Measurements from ENCODE around the gene KRT85.

KRT85 gene

GRCh38 chr12:52341066-52341580, 26.2 kb downstream of the KRT85 start:
- H3K79me2 ChIP-seq (ENCODE audit: low read length) = no peaks in the 10 kb centered on the region
- H3K9me3 ChIP-seq (replicated peaks; ENCODE audit: insufficient read depth, low read length) = no peaks in the 10 kb centered on the region
- H3K4me3 ChIP-seq (ENCODE audit: low read length) = no peak overlapping the region
- H3K27me3 ChIP-seq (replicated peaks; ENCODE audit: insufficient read depth, low read length) = peaks cover 12% of the 10 kb centered on the region
- no peaks in the 10 kb centered on the region for H3K36me3 ChIP-seq (replicated peaks; ENCODE audit: insufficient read depth, low read length)
- DNase-seq = no peak
- no peaks in the 10 kb centered on the region for H4K20me1 ChIP-seq (ENCODE audit: insufficient read depth, low read length)
- no peaks in the 10 kb centered on the region for H3K4me1 ChIP-seq (ENCODE audit: low read length)
- no peak overlapping the region for H3K27ac ChIP-seq (ENCODE audit: low read length)
- H3K4me2 ChIP-seq (ENCODE audit: low read depth, low read length) = no peak overlapping the region
- no peaks in the 10 kb centered on the region for H3F3A ChIP-seq (ENCODE audit: insufficient read depth, low read length)
- H2AFZ ChIP-seq (ENCODE audit: low read length) = no peak overlapping the region
- H3K9ac ChIP-seq (ENCODE audit: low read length) = no peak overlapping the region
- TF ChIP-seq EZH2phosphoT487 (IDR thresholded peaks at IDR 0.05; ENCODE audit: low read length) = no peak
- H3K9me2 ChIP-seq (replicated peaks; ENCODE audit: insufficient read depth, low read length) = no peaks in the 10 kb centered on the region

- 0 out of 2 replicates have a peak, but pooled peaks cover 3% of the 10 kb centered on the region for H3K27me3 ChIP-seq (replicated peaks; ENCODE audit: insufficient read depth, low read length)
- H3K9me3 ChIP-seq (replicated peaks; ENCODE audit: insufficient read depth, low read length) = no peaks in the 10 kb centered on the region
- no peak overlapping the region for H3K27ac ChIP-seq (ENCODE audit: low read length)
- TF ChIP-seq EZH2phosphoT487 (IDR thresholded peaks at IDR 0.05; ENCODE audit: low read length) = no peak
- TF ChIP-seq EZH2 (optimal IDR thresholded peaks at IDR 0.05; ENCODE audit: low read depth, low read length) = no peak
- TF ChIP-seq CTCF (IDR thresholded peaks at IDR 0.05; ENCODE audit: low read length) = no peak
- H2AFZ ChIP-seq (ENCODE audit: low read length) = no peak overlapping the region
- H3K9me2 ChIP-seq (replicated peaks; ENCODE audit: insufficient read depth, low read length) = no peaks in the 10 kb centered on the region
- H3K4me2 ChIP-seq (ENCODE audit: low read depth, low read length) = no peak overlapping the region
- no peaks in the 10 kb centered on the region for H3K4me1 ChIP-seq (ENCODE audit: low read length)
- H3K79me2 ChIP-seq (ENCODE audit: low read length) = no peaks in the 10 kb centered on the region
- no peak for DNase-seq
- H3K4me3 ChIP-seq (ENCODE audit: low read length) = no peak overlapping the region
- H3F3A ChIP-seq (ENCODE audit: insufficient read depth, low read length) = no peaks in the 10 kb centered on the region
- H4K20me1 ChIP-seq (ENCODE audit: insufficient read depth, low read length) = no peaks in the 10 kb centered on the region
- H3K36me3 ChIP-seq (replicated peaks; ENCODE audit: insufficient read depth, low read length) = no peaks in the 10 kb centered on the region
- H3K9ac ChIP-seq (ENCODE audit: low read length) = no peak overlapping the region
Measured at GRCh38 chr12:52338241-52338960, 28.9 kb downstream of the KRT85 start.

GRCh38 chr12:52337054-52337453, 30.2 kb downstream of the KRT85 start:
- H3F3A ChIP-seq (ENCODE audit: insufficient read depth, low read length) = no peaks in the 10 kb centered on the region
- no peaks in the 10 kb centered on the region for H3K9me3 ChIP-seq (replicated peaks; ENCODE audit: insufficient read depth, low read length)
- H3K9ac ChIP-seq (ENCODE audit: low read length) = no peak overlapping the region
- no peaks in the 10 kb centered on the region for H3K79me2 ChIP-seq (ENCODE audit: low read length)
- no peak overlapping the region for H3K4me3 ChIP-seq (ENCODE audit: low read length)
- 0 out of 2 replicates have a peak, but pooled peaks cover 3% of the 10 kb centered on the region for H3K27me3 ChIP-seq (replicated peaks; ENCODE audit: insufficient read depth, low read length)
- H3K4me2 ChIP-seq (ENCODE audit: low read depth, low read length) = no peak overlapping the region
- H3K9me2 ChIP-seq (replicated peaks; ENCODE audit: insufficient read depth, low read length) = no peaks in the 10 kb centered on the region
- no peaks in the 10 kb centered on the region for H4K20me1 ChIP-seq (ENCODE audit: insufficient read depth, low read length)
- H3K4me1 ChIP-seq (ENCODE audit: low read length) = no peaks in the 10 kb centered on the region
- H3K27ac ChIP-seq (ENCODE audit: low read length) = no peak overlapping the region
- no peak for TF ChIP-seq CTCF (IDR thresholded peaks at IDR 0.05; ENCODE audit: low read length)
- no peak for TF ChIP-seq EZH2phosphoT487 (IDR thresholded peaks at IDR 0.05; ENCODE audit: low read length)
- no peak for TF ChIP-seq EZH2 (optimal IDR thresholded peaks at IDR 0.05; ENCODE audit: low read depth, low read length)
- no peak for DNase-seq
- no peak overlapping the region for H2AFZ ChIP-seq (ENCODE audit: low read length)
- H3K36me3 ChIP-seq (replicated peaks; ENCODE audit: insufficient read depth, low read length) = no peaks in the 10 kb centered on the region

GRCh38 chr12:52336641-52337040, 30.6 kb downstream of the KRT85 start:
- H3K4me3 ChIP-seq (ENCODE audit: low read length) = no peak overlapping the region
- H4K20me1 ChIP-seq (ENCODE audit: insufficient read depth, low read length) = no peaks in the 10 kb centered on the region
- no peaks in the 10 kb centered on the region for H3K9me3 ChIP-seq (replicated peaks; ENCODE audit: insufficient read depth, low read length)
- no peaks in the 10 kb centered on the region for H3K9me2 ChIP-seq (replicated peaks; ENCODE audit: insufficient read depth, low read length)
- H3K27me3 ChIP-seq (replicated peaks; ENCODE audit: insufficient read depth, low read length) = 0 out of 2 replicates have a peak, but pooled peaks cover 3% of the 10 kb centered on the region
- H3F3A ChIP-seq (ENCODE audit: insufficient read depth, low read length) = no peaks in the 10 kb centered on the region
- no peak for DNase-seq
- H3K27ac ChIP-seq (ENCODE audit: low read length) = no peak overlapping the region
- no peaks in the 10 kb centered on the region for H3K36me3 ChIP-seq (replicated peaks; ENCODE audit: insufficient read depth, low read length)
- H3K9ac ChIP-seq (ENCODE audit: low read length) = no peak overlapping the region
- no peak for TF ChIP-seq CTCF (IDR thresholded peaks at IDR 0.05; ENCODE audit: low read length)
- TF ChIP-seq EZH2 (optimal IDR thresholded peaks at IDR 0.05; ENCODE audit: low read depth, low read length) = no peak
- TF ChIP-seq EZH2phosphoT487 (IDR thresholded peaks at IDR 0.05; ENCODE audit: low read length) = no peak
- no peaks in the 10 kb centered on the region for H3K79me2 ChIP-seq (ENCODE audit: low read length)
- H2AFZ ChIP-seq (ENCODE audit: low read length) = no peak overlapping the region
- no peak overlapping the region for H3K4me2 ChIP-seq (ENCODE audit: low read depth, low read length)
- H3K4me1 ChIP-seq (ENCODE audit: low read length) = no peaks in the 10 kb centered on the region
